Smooth muscle cell of the coronary artery (primary cell): ENCODE measurements around the gene EXOC3L2. TPM values are rescaled to one million over a fixed set of nuclear protein-coding genes. Genes with fewer than 3 reads are reported as not detected.

Experiments used
- total RNA-seq: library from RNA; depleted of rRNA; stranded (reverse); fragments of >200 nt; gene quantifications from 2 replicates; pipeline ENCODE4 v1.2.3, GENCODE V29; 2014; ENCODE audit warnings: low replicate concordance

Gene EXOC3L2
- total RNA-seq = under 0.01 TPM in 1 of 2 replicates, not detected in the other

DNA sequence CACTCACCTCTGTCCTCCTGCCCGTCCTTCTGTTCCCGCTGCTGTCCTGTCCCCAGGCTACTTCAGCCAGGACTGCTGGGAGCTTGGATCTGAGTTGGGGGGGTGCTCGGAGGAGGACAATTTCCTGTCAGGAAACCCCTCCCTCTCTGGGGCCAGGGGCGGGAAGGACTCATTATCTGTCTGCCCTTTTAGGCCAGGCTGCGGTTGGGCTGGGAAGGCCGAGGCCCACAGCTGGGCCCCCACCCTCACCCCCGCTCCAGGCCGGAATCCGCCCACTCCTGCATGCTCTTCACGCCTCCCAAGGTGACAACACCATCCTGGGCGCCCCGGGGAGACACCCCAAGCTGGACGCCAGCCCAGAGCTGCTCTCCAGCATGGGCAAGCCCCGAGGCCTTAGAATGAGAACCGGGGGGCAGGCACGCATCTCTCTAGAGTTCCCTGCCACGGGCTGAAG is at the start of gene EXOC3L2:
Gene EXOC3L2, minus strand, starts transcription at position 74 of the 454 bp plus-strand sequence. CDS start 6,362 bp downstream, outside the sequence.

DNA sequence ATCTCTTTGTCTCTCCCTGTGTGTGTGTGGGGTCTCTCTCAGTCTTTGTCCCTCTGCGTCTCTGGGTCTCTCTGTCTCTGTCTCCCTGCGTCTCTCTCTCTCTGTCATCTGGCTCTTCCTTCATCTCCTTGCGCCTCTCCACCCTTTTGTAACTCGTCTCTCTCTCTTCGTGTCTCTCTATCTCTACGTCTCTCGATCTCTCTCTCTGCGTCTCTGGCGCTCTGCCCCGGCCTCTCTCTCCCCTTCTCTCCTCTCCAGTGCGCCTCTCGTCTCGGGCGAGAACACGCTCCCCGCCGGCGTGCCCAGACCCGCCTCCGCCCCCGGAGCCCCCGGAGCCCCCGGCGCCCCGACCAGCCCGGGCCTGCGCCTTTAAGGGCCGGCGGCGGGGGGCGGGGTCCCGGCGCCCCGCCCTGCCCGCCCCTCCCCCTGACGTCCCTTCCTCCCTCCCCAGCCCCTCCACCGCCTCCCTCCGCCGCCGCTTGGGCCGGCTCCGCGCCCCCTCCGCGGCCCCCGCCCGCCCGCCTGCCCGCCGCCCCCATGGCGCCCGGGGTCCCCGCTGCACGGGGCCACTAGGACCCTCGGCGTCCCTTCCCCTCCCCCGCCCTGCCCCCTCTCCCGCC is 5.7 kb upstream of the EXOC3L2 start, which contains the start of gene MARK4:
Gene MARK4, plus strand, starts transcription at position 440 of the 620 bp plus-strand sequence. CDS start 318 bp downstream, outside the sequence.

DNA sequence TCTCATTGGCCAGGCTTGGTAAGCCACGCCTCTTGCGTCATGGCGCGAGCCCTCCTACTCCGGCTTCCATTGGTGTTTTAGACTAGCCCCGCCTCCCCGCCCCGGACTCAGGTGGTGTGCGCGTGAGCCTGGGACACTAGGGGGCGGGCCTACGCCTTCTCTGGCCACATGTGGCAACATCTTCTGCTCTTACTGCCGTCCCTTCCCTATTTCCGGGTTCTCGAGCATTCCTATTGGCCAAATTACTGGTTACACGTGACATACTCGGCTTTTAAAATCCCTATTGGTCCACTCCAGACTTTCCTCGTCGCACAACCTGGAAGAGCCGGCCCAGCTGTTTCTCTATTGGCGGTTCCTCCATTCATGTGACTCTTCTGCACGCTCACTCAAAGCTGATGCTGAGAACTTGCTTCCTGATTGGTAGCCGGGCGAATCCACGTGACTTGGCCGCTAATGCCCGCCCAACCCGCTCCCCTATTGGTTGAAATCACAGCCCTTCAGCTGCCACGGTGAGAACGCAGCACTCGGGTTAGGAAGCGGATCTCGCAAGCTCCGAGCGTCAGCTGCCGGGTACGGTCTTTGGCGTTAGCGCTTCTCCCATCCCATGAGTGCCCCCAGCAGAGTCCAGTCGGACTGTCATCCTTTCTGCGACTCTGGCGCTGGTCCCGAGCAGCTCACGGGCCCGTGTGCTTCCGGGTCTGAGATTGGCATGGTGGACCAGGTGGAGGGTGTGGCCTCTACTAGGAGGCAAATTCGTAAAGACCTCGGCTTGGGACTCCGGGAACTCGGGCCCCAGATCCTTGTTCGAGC is 66.7 kb downstream of the EXOC3L2 start, which contains the start of gene BLOC1S3:
Gene BLOC1S3, plus strand, starts transcription at position 523 of the 810 bp plus-strand sequence. CDS start 513 bp downstream, outside the sequence.

DNA sequence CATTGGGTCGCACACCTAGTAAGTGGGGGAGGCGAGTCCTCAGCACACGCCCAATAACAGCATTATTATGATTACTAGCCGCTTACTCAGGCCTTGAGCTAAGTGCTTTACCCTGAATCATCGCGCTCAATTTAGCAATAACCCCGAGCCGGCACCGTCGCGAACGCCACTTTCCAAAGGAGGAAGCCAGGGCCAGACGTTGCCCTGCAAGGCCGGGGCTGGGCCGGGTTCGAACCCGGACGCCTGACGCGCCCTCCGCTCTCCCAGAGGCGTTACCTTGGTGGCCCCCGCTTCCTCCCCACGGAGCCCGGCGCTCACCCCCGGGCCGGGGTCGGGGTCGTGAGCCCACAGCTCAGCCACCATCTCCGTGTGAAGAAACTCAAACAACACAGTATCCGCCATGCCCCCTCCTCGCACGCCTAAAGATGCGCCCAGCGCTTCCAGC is 67.4 kb downstream of the EXOC3L2 start, which contains the start of gene TRAPPC6A:
Gene TRAPPC6A, minus strand, starts transcription at position 421 of the 445 bp plus-strand sequence. Its CDS starts 19 bp downstream, at position 402.

Other genes starting within 250 kb of the EXOC3L2 start
- gene RELB, start 243.9 kb downstream of the EXOC3L2 start, total RNA-seq = 4.8 and 5.0 TPM in 2 replicates
- 10.7 and 18.5 TPM in 2 replicates for gene CLASRP, start 206.4 kb downstream of the EXOC3L2 start, total RNA-seq
- gene ZNF296, start 168.9 kb downstream of the EXOC3L2 start, total RNA-seq = not detected in 2 replicates
- 7.7 and 16.5 TPM in 2 replicates for gene GEMIN7, start 166.1 kb downstream of the EXOC3L2 start, total RNA-seq
- 19.8 and 24.1 TPM in 2 replicates for gene PPP1R37, start 152.2 kb downstream of the EXOC3L2 start, total RNA-seq
- gene NKPD1, start 84.4 kb downstream of the EXOC3L2 start, total RNA-seq = 0.08 and 0.23 TPM in 2 replicates
- gene TRAPPC6A, start 67.2 kb downstream of the EXOC3L2 start, total RNA-seq = 11.7 and 18.0 TPM in 2 replicates
- gene BLOC1S3, start 66.6 kb downstream of the EXOC3L2 start, total RNA-seq = 1.1 and 2.0 TPM in 2 replicates
- 9.1 and 12.3 TPM in 2 replicates for gene MARK4, start 5.9 kb upstream of the EXOC3L2 start, total RNA-seq
- not detected in 2 replicates for gene CKM, start 77.5 kb upstream of the EXOC3L2 start, total RNA-seq
- gene KLC3, start 95.3 kb upstream of the EXOC3L2 start, total RNA-seq = 0.23 TPM in 1 of 2 replicates, not detected in the other
- 20.2 and 21.0 TPM in 2 replicates for gene ERCC2, start 125.2 kb upstream of the EXOC3L2 start, total RNA-seq
- gene PPP1R13L, start 159.7 kb upstream of the EXOC3L2 start, total RNA-seq = 2.3 and 9.7 TPM in 2 replicates
- 2.8 and 7.7 TPM in 2 replicates for gene POLR1G, start 161.2 kb upstream of the EXOC3L2 start, total RNA-seq
- 27.5 and 94.3 TPM in 2 replicates for gene ERCC1, start 178.5 kb upstream of the EXOC3L2 start, total RNA-seq
- 0.94 and 6.2 TPM in 2 replicates for gene FOSB, start 222.6 kb upstream of the EXOC3L2 start, total RNA-seq